CD14-positive monocyte (primary cell): ENCODE results near the gene BMP7. TPM values are rescaled to one million over a fixed set of nuclear protein-coding genes. Genes with fewer than 3 reads are reported as not detected.
"Not testable (repeated sequence)": the region's sequence is repeated elsewhere in the genome, so short reads cannot be mapped to it uniquely, and the experiment has no call there.

ENCODE experiments used
- DNase-seq, 3 donors: peaks; one replicate each; pipeline ENCODE4 v3.0.0-alpha.2; 2011 to 2022
- H2AFZ ChIP-seq: 2 replicates; pipeline ENCODE4 v1.6.0; 2012; ENCODE audit warnings: mild to moderate bottlenecking, low read depth, low read length, inconsistent platforms; ENCODE audit not compliant: insufficient read depth, poor library complexity, severe bottlenecking
- H3K27ac ChIP-seq, 2 donors: 1 replicate in 1 of 2; 2 replicates in 1 of 2; pipeline ENCODE4 v1.5.1; 2012 to 2013; ENCODE audit warnings: low read length in 2 of 2, control low read depth in 1 of 2, inconsistent platforms in 1 of 2, low read depth in 1 of 2, mild to moderate bottlenecking in 1 of 2
- H3K27me3 ChIP-seq, 2 donors: one replicate each; pipeline versions ENCODE4 v1.6.0 to v1.6.1; 2011 to 2013; ENCODE audit warnings: low read length in 2 of 2; ENCODE audit not compliant: control insufficient read depth in 2 of 2, insufficient read depth in 2 of 2
- H3K36me3 ChIP-seq, 2 donors: replicated peaks in 1 of 2; 1 replicate in 1 of 2; 2 replicates in 1 of 2; pipeline versions ENCODE4 v1.5.1 to v1.6.1; 2012 to 2013; ENCODE audit warnings: low read length in 2 of 2, control low read depth in 1 of 2, inconsistent platforms in 1 of 2, mild to moderate bottlenecking in 1 of 2; ENCODE audit not compliant: insufficient read depth in 2 of 2, control insufficient read depth in 1 of 2
- H3K4me1 ChIP-seq, 2 donors: 1 replicate in 1 of 2; 2 replicates in 1 of 2; pipeline versions ENCODE4 v1.5.1 to v1.6.1; 2012 to 2013; ENCODE audit warnings: low read length in 2 of 2, control low read depth in 1 of 2, inconsistent platforms in 1 of 2, mild to moderate bottlenecking in 1 of 2, moderate library complexity in 1 of 2; ENCODE audit not compliant: insufficient read depth in 2 of 2, control insufficient read depth in 1 of 2
- H3K4me2 ChIP-seq: replicated peaks from 2 replicates; pipeline ENCODE3; 2012; ENCODE audit warnings: low read length, moderate library complexity, mild to moderate bottlenecking; ENCODE audit not compliant: poor library complexity, severe bottlenecking; ENCODE audit errors: extremely low read depth
- H3K4me3 ChIP-seq, 3 experiments: fragments of 200-600 bp in 1 of 3; sonication (generic) in 1 of 3; replicated peaks in 1 of 3; 1 replicate in 2 of 3; 2 replicates in 1 of 3; pipeline ENCODE4 v1.5.1; 2011 to 2013; ENCODE audit warnings: low read length in 3 of 3, mild to moderate bottlenecking in 3 of 3, control low read depth in 2 of 3, low read depth in 2 of 3, inconsistent platforms in 1 of 3, moderate library complexity in 1 of 3
- H3K79me2 ChIP-seq: 2 replicates; pipeline ENCODE4 v1.6.0; 2012; ENCODE audit warnings: mild to moderate bottlenecking, control low read depth, inconsistent platforms, low read length, moderate library complexity; ENCODE audit not compliant: insufficient read depth
- H3K9ac ChIP-seq: 2 replicates; pipeline ENCODE4 v1.6.0; 2017; ENCODE audit warnings: low read length, mild to moderate bottlenecking; ENCODE audit not compliant: insufficient read depth, poor library complexity, severe bottlenecking
- H3K9me3 ChIP-seq, 2 donors: replicated peaks in 1 of 2; 1 replicate in 1 of 2; 2 replicates in 1 of 2; pipeline versions ENCODE4 v1.5.1 to v1.6.1; 2012 to 2013; ENCODE audit warnings: low read length in 2 of 2, control low read depth in 1 of 2; ENCODE audit not compliant: control insufficient read depth in 1 of 2, insufficient read depth in 1 of 2
- H4K20me1 ChIP-seq: 2 replicates; pipeline ENCODE4 v1.6.0; 2012; ENCODE audit warnings: mild to moderate bottlenecking, low read length, control low read depth, moderate library complexity; ENCODE audit not compliant: insufficient read depth
- H3K27ac Mint-ChIP-seq, 7 donors: one replicate each; pipeline ENCODE4 v1.8.0; 2020; ENCODE audit warnings: mild to moderate bottlenecking in 7 of 7, mixed read lengths in 7 of 7, moderate library complexity in 6 of 7, inconsistent platforms in 2 of 7
- H3K27me3 Mint-ChIP-seq, 3 donors: one replicate each; pipeline ENCODE4 v1.8.0; 2021 to 2022; ENCODE audit warnings: low read depth in 3 of 3, mild to moderate bottlenecking in 3 of 3, mixed read lengths in 3 of 3, moderate library complexity in 3 of 3, inconsistent platforms in 1 of 3
- H3K36me3 Mint-ChIP-seq, 2 donors: one replicate each; pipeline ENCODE4 v1.8.0; 2020; ENCODE audit warnings: mixed read lengths in 2 of 2, inconsistent platforms in 1 of 2, mild to moderate bottlenecking in 1 of 2
- H3K4me1 Mint-ChIP-seq: one replicate; pipeline ENCODE4 v1.8.0; 2020; ENCODE audit warnings: mild to moderate bottlenecking, mixed read lengths
- H3K4me3 Mint-ChIP-seq, 2 donors: one replicate each; pipeline ENCODE4 v1.8.0; 2020; ENCODE audit warnings: mild to moderate bottlenecking in 2 of 2, mixed read lengths in 2 of 2, moderate library complexity in 1 of 2
- H3K9me3 Mint-ChIP-seq, 7 donors: one replicate each; pipeline ENCODE4 v1.8.0; 2020 to 2022; ENCODE audit warnings: mixed read lengths in 7 of 7, mild to moderate bottlenecking in 6 of 7, moderate library complexity in 6 of 7, inconsistent platforms in 2 of 7
- CTCF ChIP-seq: fragments of 200-600 bp; IDR thresholded peaks from one replicate; pipeline ENCODE4 v1.8.0; 2022; ENCODE audit warnings: antibody characterized with exemption, mild to moderate bottlenecking
- WGBS: methylation state at CpG from one replicate; pipeline ENCODE4 v1.1.5; 2013; ENCODE audit warnings: missing lambda C conversion rate; ENCODE audit not compliant: insufficient coverage; 5-methylcytosine and 5-hydroxymethylcytosine counted together
- intact Hi-C, 2 donors: fragments of 100-400 bp; cut with micrococcal nuclease; formaldehyde crosslinking; loops; one replicate each; pipeline versions ENCODE4 v1.15.0 to v1.15.1; 2023
- polyA plus RNA-seq, 3 donors: library from polyadenylated mRNA; depleted of rRNA in 1 of 3; unstranded in 2 of 3; stranded (reverse) in 1 of 3; fragments of 300-500 nt in 2 of 3; fragments of >200 nt in 1 of 3; fragmentation: Illumina TruSeq in 2 of 3; gene quantifications; 1 replicate in 2 of 3; 2 replicates in 1 of 3; pipeline ENCODE4 v1.2.3, GENCODE V29; 2012 to 2021

BMP7 gene
- polyA plus RNA-seq, 3 donors: not detected

- Mint-ChIP-seq H3K4me3 (no peak overlapping the region), H3K9me3 (peaks cover 0 to 7% (median 0%) of the 10 kb centered on the region in 7 donors), H3K27me3 (peaks cover 27 to 35% (median 32%) of the 10 kb centered on the region in 3 donors), H3K27ac (no peak overlapping the region), H3K4me1 (no peaks in the 10 kb centered on the region), H3K36me3 (no peaks in the 10 kb centered on the region)
- DNase-seq: no peak
- H3K4me1 ChIP-seq: no peaks in the 10 kb centered on the region
- no peaks in the 10 kb centered on the region for H4K20me1 ChIP-seq
- H3K36me3 ChIP-seq: no peaks in the 10 kb centered on the region
- intact Hi-C loops: no loop called here
- H3K9ac ChIP-seq: no peak overlapping the region
- H2AFZ ChIP-seq: no peak overlapping the region
- peaks cover 0 to 18% of the 10 kb centered on the region in 2 donors for H3K27me3 ChIP-seq
- no peak overlapping the region for H3K4me3 ChIP-seq
- H3K9me3 ChIP-seq: no peaks in the 10 kb centered on the region
- 95% methylated on average over 6 of the region's 7 CpGs for WGBS
- H3K79me2 ChIP-seq: no peaks in the 10 kb centered on the region
- no peak for TF ChIP-seq CTCF
- no peak overlapping the region for H3K27ac ChIP-seq
- H3K4me2 ChIP-seq: no peak overlapping the region
These were observed 15.5 kb upstream of the BMP7 start for GRCh38 chr20:57281900-57282299.

- H3K4me1 Mint-ChIP-seq: no peaks in the 10 kb centered on the region
- Histone ChIP-seq H3K36me3 (no peaks in the 10 kb centered on the region), H3K4me2 (no peak overlapping the region), H3K9ac (no peak overlapping the region), H3K27me3 (peaks cover 0 to 18% of the 10 kb centered on the region in 2 donors), H4K20me1 (no peaks in the 10 kb centered on the region), H3K4me1 (no peaks in the 10 kb centered on the region), H3K27ac (no peak overlapping the region), H3K4me3 (no peak overlapping the region), H3K79me2 (no peaks in the 10 kb centered on the region), H2AFZ (no peak overlapping the region), H3K9me3 (no peaks in the 10 kb centered on the region)
- H3K27ac Mint-ChIP-seq: no peak overlapping the region
- intact Hi-C loops: no loop called here
- TF ChIP-seq CTCF: no peak
- WGBS: 79% methylated on average over 4 of the region's 10 CpGs
- no peak for DNase-seq
- no peak overlapping the region for H3K4me3 Mint-ChIP-seq
- H3K9me3 Mint-ChIP-seq: peaks cover 0 to 7% (median 0%) of the 10 kb centered on the region in 7 donors
- no peaks in the 10 kb centered on the region for H3K36me3 Mint-ChIP-seq
- H3K27me3 Mint-ChIP-seq: peaks cover 31 to 34% (median 32%) of the 10 kb centered on the region in 3 donors
These were observed 13.8 kb upstream of the BMP7 start for GRCh38 chr20:57280221-57280620.

- H3K36me3 ChIP-seq, H3K27ac Mint-ChIP-seq, H3K4me3 Mint-ChIP-seq, H3K4me3 ChIP-seq, H3K27ac ChIP-seq, H3K4me1 Mint-ChIP-seq, H3K9me3 Mint-ChIP-seq, H4K20me1 ChIP-seq, intact Hi-C loops, H3K36me3 Mint-ChIP-seq, DNase-seq, H3K4me2 ChIP-seq, H3K9ac ChIP-seq, H3K9me3 ChIP-seq, H3K79me2 ChIP-seq, H3K4me1 ChIP-seq, H2AFZ ChIP-seq: not testable (repeated sequence)
- peaks cover 28 to 35% (median 34%) of the 10 kb centered on the region in 3 donors for H3K27me3 Mint-ChIP-seq
- WGBS: 67% methylated on average over 1 of the region's 3 CpGs
- H3K27me3 ChIP-seq: peaks cover 0 to 17% of the 10 kb centered on the region in 2 donors
These were observed 13.1 kb upstream of the BMP7 start for GRCh38 chr20:57279548-57279947.
